Cardiac muscle cell (in vitro differentiated cells and primary cell): ENCODE measurements around the gene TCF7L1. TPM values are rescaled to one million over a fixed set of nuclear protein-coding genes. Genes with fewer than 3 reads are reported as not detected.

Experiments used
- DNase-seq, 2 donors: peaks; one replicate each; pipeline versions ENCODE4 v3.0.0 to v3.0.0-alpha.2; 2010 to 2017; ENCODE audit warnings: low read depth in 1 of 2, low spot score in 1 of 2
- H3K27ac ChIP-seq: fragments of 200-600 bp; sonication (generic); 2 replicates; pipeline ENCODE4 v1.5.1; 2016
- H3K27me3 ChIP-seq: fragments of 200-600 bp; sonication (generic); 2 replicates; pipeline ENCODE4 v1.6.0; 2016; ENCODE audit warnings: control low read depth
- H3K36me3 ChIP-seq: fragments of 200-600 bp; sonication (generic); 2 replicates; pipeline ENCODE4 v1.5.1; 2016; ENCODE audit warnings: control low read depth
- H3K4me1 ChIP-seq: fragments of 200-600 bp; sonication (generic); 2 replicates; pipeline ENCODE4 v1.8.1; 2017; ENCODE audit warnings: low read depth, mild to moderate bottlenecking, mixed run types
- H3K4me3 ChIP-seq: fragments of 200-600 bp; sonication (generic); 2 replicates; pipeline ENCODE4 v1.5.1; 2016; ENCODE audit warnings: mild to moderate bottlenecking
- H3K9me3 ChIP-seq: fragments of 200-600 bp; sonication (generic); 2 replicates; pipeline ENCODE4 v1.5.1; 2017; ENCODE audit warnings: low read depth, mild to moderate bottlenecking, control low read depth
- CTCF ChIP-seq: IDR thresholded peaks from 2 replicates; pipeline ENCODE4 v1.5.1; 2012; ENCODE audit warnings: low read depth, mild to moderate bottlenecking, low read length
- polyA plus RNA-seq: library from polyadenylated mRNA; unstranded; fragments of >200 nt; fragmentation: Nextera tagmentation; extraction: Ambion mirVana; gene quantifications from 2 replicates; pipeline ENCODE4 v1.2.1, GENCODE V29; 2016
- total RNA-seq: library from RNA; depleted of rRNA; stranded (reverse); fragments of >200 nt; gene quantifications from 2 replicates; pipeline ENCODE4 v1.2.3, GENCODE V29; 2016

Gene TCF7L1
- total and polyA plus RNA-seq, 2 experiments from 2014 or later, result 5.3 to 10.0 TPM

- Histone ChIP-seq H3K27ac (no peak overlapping the region), H3K27me3 (no peaks in the 10 kb centered on the region), H3K4me1 (peaks cover 17% of the 10 kb centered on the region), H3K9me3 (no peaks in the 10 kb centered on the region), H3K4me3 (no peak overlapping the region), H3K36me3 (no peaks in the 10 kb centered on the region)
- no peak for DNase-seq
- no peak for TF ChIP-seq CTCF
Observed at GRCh38 chr2:85235281-85235680, 102.1 kb downstream of the TCF7L1 start.

GRCh38 chr2:85236084-85236483 is 102.9 kb downstream of the TCF7L1 start:
- Histone ChIP-seq H3K27me3 (no peaks in the 10 kb centered on the region), H3K27ac (no peak overlapping the region), H3K36me3 (no peaks in the 10 kb centered on the region), H3K4me1 (peaks cover 17% of the 10 kb centered on the region), H3K9me3 (no peaks in the 10 kb centered on the region), H3K4me3 (no peak overlapping the region)
- DNase-seq, result no peak
- no peak for TF ChIP-seq CTCF

- peak in 1 of 2 donors; percentile 21 for DNase-seq
- no peak overlapping the region for H3K27ac ChIP-seq
- H3K4me3 ChIP-seq, result no peak overlapping the region
- H3K9me3 ChIP-seq, result no peaks in the 10 kb centered on the region
- no peaks in the 10 kb centered on the region for H3K36me3 ChIP-seq
- no peaks in the 10 kb centered on the region for H3K27me3 ChIP-seq
- peaks cover 17% of the 10 kb centered on the region for H3K4me1 ChIP-seq
- TF ChIP-seq CTCF, result no peak
Observed at GRCh38 chr2:85237849-85238565, 104.8 kb downstream of the TCF7L1 start.

GRCh38 chr2:85238607-85239006 is 105.4 kb downstream of the TCF7L1 start:
- no peak for DNase-seq
- TF ChIP-seq CTCF, result no peak
- Histone ChIP-seq H3K27ac (no peak overlapping the region), H3K9me3 (no peaks in the 10 kb centered on the region), H3K4me1 (peaks cover 17% of the 10 kb centered on the region), H3K4me3 (no peak overlapping the region), H3K27me3 (no peaks in the 10 kb centered on the region), H3K36me3 (no peaks in the 10 kb centered on the region)

GRCh38 chr2:85239102-85239501 is 105.9 kb downstream of the TCF7L1 start:
- H3K4me1 ChIP-seq, result peaks cover 17% of the 10 kb centered on the region

More at GRCh38 chr2:85239102-85239501, 105.9 kb downstream of the TCF7L1 start:
- Histone ChIP-seq H3K27me3 (no peaks in the 10 kb centered on the region), H3K4me3 (no peak overlapping the region), H3K27ac (no peak overlapping the region), H3K36me3 (no peaks in the 10 kb centered on the region), H3K9me3 (no peaks in the 10 kb centered on the region)
- no peak for DNase-seq
- TF ChIP-seq CTCF, result no peak
